ENCODE results near the gene DDAH1. TPM values are rescaled to one million over a fixed set of nuclear protein-coding genes. Genes with fewer than 3 reads are reported as not detected.

Gene DDAH1
- total RNA-seq, 1 experiment from 2014 or later = 34.3 TPM

GRCh38 chr1:85397490-85398032 lies 67.4 kb downstream of the DDAH1 start:
- no peak for DNase-seq (ENCODE audit: extremely low read depth, low read depth)

DNA sequence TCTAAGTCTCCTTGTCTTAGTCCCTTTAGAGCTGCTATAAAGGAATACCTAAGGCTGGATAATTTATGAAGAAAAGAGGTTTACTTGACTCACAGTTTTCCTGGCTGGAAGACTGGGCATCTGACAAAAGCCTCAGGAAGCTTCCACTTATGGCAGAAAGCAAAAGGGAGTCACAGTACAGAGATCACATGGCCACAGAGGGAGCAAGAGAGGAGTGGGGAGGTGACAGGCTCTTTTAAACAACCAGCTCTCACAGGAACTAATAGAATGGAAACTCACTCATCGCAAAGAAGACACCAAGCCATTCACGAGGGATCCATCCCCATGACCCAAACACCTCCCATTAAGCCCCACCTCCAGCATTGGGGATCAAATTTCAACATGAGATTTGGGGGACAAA lies 68.8 kb downstream of the DDAH1 start:
- no peak for DNase-seq (ENCODE audit: extremely low read depth, low read depth)

DNA sequence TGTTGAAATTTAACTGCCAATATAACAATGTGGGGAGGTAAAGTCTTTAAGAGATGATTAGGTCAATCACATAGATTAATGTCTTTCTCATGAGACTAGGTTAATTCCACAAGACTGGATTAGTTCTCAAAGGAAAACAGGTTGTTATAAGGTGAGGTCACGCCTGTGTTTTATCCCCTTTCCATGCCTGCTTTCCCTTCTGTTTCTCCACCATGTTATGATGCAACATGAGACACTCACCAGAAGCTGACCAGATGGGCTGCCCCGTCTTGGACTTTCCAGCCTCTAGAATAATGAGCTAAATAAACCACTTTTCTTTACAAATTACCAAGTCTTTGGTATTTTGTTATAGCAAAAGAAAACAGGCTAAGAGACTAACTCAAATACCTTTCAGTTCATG lies 70.8 kb downstream of the DDAH1 start:
- no peak for DNase-seq (ENCODE audit: extremely low read depth, low read depth)

GRCh38 chr1:85393490-85393889 lies 71.5 kb downstream of the DDAH1 start:
- no peak for DNase-seq (ENCODE audit: extremely low read depth, low read depth)

- no peak for DNase-seq (ENCODE audit: extremely low read depth, low read depth)
These were observed 76.5 kb downstream of the DDAH1 start for GRCh38 chr1:85388416-85388815.

DNA sequence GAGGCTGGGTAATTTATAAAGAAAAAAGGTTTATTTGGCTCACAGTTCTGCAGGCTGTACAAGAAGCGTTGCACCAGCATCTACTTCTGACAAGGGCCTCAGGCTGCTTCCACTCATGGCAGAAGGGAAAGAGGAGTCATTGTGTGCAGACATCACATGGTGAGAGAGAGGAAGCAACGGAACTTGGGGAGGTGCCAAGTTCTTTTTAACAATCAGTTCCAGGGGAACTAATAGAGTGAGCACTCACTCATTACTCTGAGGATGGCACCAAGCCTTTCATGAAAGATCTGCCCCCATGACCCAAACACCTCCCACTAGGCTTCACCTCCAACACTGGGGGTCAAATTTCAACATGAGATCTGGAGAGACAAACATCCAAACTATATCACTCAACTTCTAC lies 77.2 kb downstream of the DDAH1 start:
- no peak for DNase-seq (ENCODE audit: extremely low read depth, low read depth)

- no peak for DNase-seq (ENCODE audit: extremely low read depth, low read depth)
These were observed 78.8 kb downstream of the DDAH1 start for GRCh38 chr1:85386068-85386722.

DNA sequence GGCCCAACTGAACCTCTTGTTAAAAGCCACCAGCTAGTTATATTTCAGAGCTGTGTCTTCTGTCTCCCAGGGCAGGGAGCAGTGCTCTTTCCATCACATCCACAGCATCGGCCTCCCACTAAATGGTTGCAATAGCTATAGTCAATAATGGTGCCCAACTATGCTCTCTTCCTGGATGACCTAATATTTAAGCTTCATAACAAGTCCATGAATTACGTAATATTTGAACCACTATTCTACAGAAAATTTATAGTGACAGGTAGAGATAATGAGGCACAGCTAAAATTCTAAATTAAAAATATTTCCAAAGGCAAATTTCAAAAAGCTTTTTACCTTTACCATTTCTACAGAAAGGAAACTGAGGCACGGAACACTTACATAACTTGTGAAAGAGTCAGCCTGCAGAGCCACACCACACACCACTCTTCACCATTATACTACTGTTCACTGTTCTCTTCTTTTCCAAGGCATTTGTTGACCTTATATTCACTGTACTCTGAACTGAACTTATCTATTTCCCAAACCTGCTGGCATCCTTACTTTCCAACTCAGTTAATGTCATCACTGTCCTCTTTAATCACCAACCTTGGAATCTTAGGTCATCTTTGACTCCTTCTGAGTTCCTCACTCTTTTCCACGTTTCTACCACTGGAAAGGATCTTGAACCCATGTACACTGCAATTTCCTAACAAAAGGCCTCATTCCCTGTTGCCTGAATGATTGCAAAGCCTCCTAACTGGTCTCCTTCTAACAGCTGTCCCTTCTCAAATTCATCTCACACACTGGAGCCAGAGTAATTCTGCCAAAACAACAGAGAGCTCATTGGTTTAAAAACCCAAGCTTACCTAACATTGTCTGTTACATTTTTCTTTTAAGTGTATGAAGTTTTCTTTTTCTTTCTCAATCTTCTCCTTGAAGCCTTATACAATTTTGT lies 85.5 kb downstream of the DDAH1 start:
- DNase-seq (ENCODE audit: extremely low read depth, low read depth) = no peak

- DNase-seq (ENCODE audit: extremely low read depth, low read depth) = no peak
These were observed 86.4 kb downstream of the DDAH1 start for GRCh38 chr1:85378534-85378933.

- no peak for DNase-seq (ENCODE audit: extremely low read depth, low read depth)
These were observed 88.6 kb downstream of the DDAH1 start for GRCh38 chr1:85376356-85376755.

- DNase-seq (ENCODE audit: extremely low read depth, low read depth) = no peak
These were observed 89.5 kb downstream of the DDAH1 start for GRCh38 chr1:85375493-85375892.

DNA sequence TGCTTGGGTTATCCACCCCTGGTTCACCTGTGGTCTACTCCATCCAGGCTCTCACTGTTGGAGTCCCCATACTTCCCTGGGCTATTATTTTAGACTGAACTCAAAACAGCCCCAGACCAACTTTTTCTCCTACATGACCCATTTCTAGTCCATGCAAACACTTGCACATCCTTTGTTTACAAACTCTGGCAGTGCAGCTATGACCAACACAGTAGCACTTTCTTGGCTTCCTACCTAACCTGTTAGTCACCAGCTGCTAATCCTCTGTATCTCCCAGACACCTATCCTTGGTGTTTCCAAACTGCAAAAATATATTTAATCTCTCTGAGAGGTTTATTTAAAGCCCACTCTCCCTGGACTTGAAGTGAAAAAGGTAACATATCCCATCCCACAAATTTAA lies 90.8 kb downstream of the DDAH1 start:
- no peak for DNase-seq (ENCODE audit: extremely low read depth, low read depth)

- DNase-seq (ENCODE audit: extremely low read depth, low read depth) = no peak
These were observed 91.6 kb downstream of the DDAH1 start for GRCh38 chr1:85373378-85373708.

DNA sequence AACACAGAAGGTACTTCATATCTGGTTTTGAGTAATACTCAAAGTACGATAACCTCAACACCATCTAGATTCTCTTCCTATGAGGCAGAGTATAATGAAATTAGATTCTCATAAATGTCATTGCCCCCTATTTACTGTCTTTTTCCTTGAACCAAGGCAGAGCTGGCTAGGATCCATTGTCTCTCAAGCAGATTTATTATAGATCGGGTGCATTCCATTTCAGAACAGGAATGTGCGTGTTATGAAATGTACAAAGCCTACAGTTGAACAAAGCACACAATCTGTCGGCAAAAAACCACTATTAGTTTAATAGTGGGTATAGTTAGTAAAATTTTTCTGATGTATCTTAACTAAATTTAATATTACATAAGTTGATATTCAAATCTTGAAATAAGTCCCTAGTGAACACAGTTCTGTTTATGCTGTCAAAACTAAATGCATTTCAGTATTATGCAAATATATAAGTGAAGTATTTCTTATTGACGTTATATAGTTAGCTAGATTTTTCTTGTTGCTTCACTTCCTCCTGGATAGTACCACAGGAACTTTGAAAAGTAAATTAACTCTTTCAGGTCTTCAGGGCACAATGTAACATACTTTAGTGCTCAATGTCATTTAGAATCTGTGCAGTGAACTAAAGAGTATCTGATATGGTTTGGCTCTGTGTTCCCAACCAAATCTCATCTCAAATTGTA lies 92.1 kb downstream of the DDAH1 start:
- no peak for DNase-seq (ENCODE audit: extremely low read depth, low read depth)

GRCh38 chr1:85371021-85371420 lies 93.9 kb downstream of the DDAH1 start:
- no peak for DNase-seq (ENCODE audit: extremely low read depth, low read depth)

GRCh38 chr1:85368073-85368770 lies 96.7 kb downstream of the DDAH1 start:
- no peak for DNase-seq (ENCODE audit: extremely low read depth, low read depth)

DNA sequence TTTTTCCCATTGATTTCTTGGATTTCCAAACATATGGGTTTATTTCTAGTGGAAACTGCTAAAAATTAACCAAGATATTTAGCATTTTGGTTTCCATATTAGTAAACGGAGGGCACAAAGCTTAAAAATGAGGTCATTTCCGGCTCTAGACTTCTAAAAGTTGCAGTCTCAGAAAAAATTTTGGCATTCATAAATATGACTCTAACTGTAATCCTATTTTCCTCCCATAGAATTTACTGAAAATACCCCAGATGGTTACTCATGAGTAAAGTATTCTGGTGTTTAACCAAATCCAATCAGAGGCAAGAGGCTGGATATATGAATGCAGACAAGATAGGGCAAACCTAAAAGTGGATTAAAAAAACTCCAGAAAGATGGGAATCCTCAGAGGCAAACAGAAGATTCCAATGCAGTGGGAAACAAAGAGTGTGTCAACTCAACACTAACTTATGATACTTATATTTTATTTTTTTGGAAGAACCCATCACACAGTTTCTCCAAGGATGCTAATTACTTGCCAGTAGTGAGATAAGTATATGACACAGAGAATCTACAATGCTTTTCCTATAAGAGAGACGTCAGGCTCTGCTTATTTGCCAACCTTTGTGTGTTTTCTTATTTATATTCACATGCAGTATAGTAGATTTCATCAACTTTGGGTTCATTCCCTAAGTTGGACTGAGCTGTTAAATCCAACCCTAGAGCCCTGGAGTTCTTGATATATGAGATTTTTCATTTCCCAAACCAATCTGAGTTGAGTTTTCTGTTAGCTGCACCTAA lies 98.4 kb downstream of the DDAH1 start:
- DNase-seq (ENCODE audit: extremely low read depth, low read depth) = no peak

DNA sequence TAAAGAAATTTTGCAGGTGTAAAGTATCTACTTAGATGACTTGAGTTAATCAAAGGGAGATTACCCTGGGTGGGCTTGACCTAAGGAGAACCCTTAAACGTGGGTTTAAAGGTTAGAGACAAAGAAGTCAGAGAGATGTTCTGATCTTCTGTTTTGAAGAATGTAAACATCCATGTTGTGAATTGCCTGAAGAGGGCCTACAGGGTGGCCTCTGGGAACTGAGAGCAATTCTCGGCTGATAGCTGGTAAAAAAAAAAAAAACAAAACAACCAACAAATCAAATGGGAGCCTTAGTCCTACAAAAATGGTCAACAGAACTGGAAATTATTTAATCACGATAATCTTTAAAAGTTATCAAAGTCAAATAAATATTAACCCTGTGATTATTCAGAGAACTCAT lies 99.1 kb downstream of the DDAH1 start:
- no peak for DNase-seq (ENCODE audit: extremely low read depth, low read depth)

- DNase-seq (ENCODE audit: extremely low read depth, low read depth) = no peak
These were observed 101.4 kb downstream of the DDAH1 start for GRCh38 chr1:85363521-85363920.

GRCh38 chr1:85363092-85363491 lies 101.9 kb downstream of the DDAH1 start:
- DNase-seq (ENCODE audit: extremely low read depth, low read depth) = no peak
